ENCODE data around the gene ZFYVE16.

GRCh38 chr5:80372780-80373179 lies 35.1 kb upstream of the ZFYVE16 start:
- TF ChIP-seq ZNF550 (CRISPR knock-in tag; IDR thresholded peaks at IDR 0.05; ENCODE audit: borderline replicate concordance) (no peak), POLR2AphosphoS2 (IDR thresholded peaks at IDR 0.05; ENCODE audit: low read depth, low read length) (no peak)
